HCT116 (cell line): Measurements from ENCODE around the gene CEP97. TPM values are rescaled to one million over a fixed set of nuclear protein-coding genes. Genes with fewer than 3 reads are reported as not detected.

Experiments used
- ATAC-seq: fragments of 200-7000 bp; cut with Tn5 transposase; 2 replicates; pipeline ENCODE4 v1.9.1; 2020; ENCODE audit warnings: mild to moderate bottlenecking, moderate library complexity
- BruUV-seq: library from RNA; stranded (reverse); fragments of 400-500 nt; replicated peaks from 2 replicates; lab custom pipeline; 2021; lab: Mats Ljungman, UMichigan
- CTCF ChIA-PET: fragments of 300-600 bp; sonication (Branson Sonifier 250); formaldehyde crosslinking; loops from one replicate; lab custom pipeline; 2021; ENCODE audit warnings: antibody characterized with exemption; lab: Charles Lee
- POLR2A ChIA-PET: fragments of 300-600, 350-600 bp; sonication (Branson Sonifier 250); formaldehyde crosslinking; loops from one replicate; lab custom pipeline; 2021; ENCODE audit warnings: antibody characterized with exemption; lab: Charles Lee
- RAD21 ChIA-PET, 2 experiments: fragments of 300-600 bp; sonication (Branson Sonifier 250); formaldehyde crosslinking; loops; one replicate each; lab custom pipeline; 2023; ENCODE audit warnings: low total read pairs in 2 of 2; ENCODE audit not compliant: uncharacterized antibody in 2 of 2, unreplicated experiment in 2 of 2, low non-redundant PET in 1 of 2; lab: Charles Lee
- DNase-seq: peaks from one replicate; pipeline ENCODE4 v3.0.0-alpha.2; 2010; ENCODE audit warnings: low read depth, low spot score
- H2AFZ ChIP-seq: fragments of 200-600 bp; shearing (Covaris generic), sonication (generic); 2 replicates; pipeline ENCODE4 v1.6.1; 2017; ENCODE audit warnings: low read depth, mixed run types, mixed read lengths, antibody characterized with exemption, low read length; ENCODE audit not compliant: poor library complexity, severe bottlenecking
- H3K27ac ChIP-seq: 2 replicates; pipeline ENCODE4 v1.5.1; 2012; ENCODE audit warnings: low read depth, low read length
- H3K27me3 ChIP-seq: fragments of 200-600 bp; sonication (generic); 2 replicates; pipeline ENCODE4 v1.6.1; 2016; ENCODE audit warnings: mixed run types, low read length, mixed read lengths; ENCODE audit not compliant: insufficient read depth
- H3K36me3 ChIP-seq, 2 experiments: fragments of 200-500 bp in 1 of 2; fragments of 200-600 bp in 1 of 2; sonication (Bioruptor generic) in 1 of 2; sonication (generic) in 1 of 2; 2 replicates each; pipeline versions ENCODE4 v1.5.1 to v1.6.1; 2014 to 2016; ENCODE audit warnings: low read length in 2 of 2, inconsistent platforms in 1 of 2, mixed read lengths in 1 of 2, mixed run types in 1 of 2; ENCODE audit not compliant: insufficient read depth in 2 of 2, control insufficient read depth in 1 of 2
- H3K4me1 ChIP-seq, 2 experiments: fragments of 200-600 bp in 1 of 2; sonication (generic) in 1 of 2; 2 replicates each; pipeline versions ENCODE4 v1.5.1 to v1.6.1; 2012 to 2017; ENCODE audit warnings: low read length in 2 of 2, inconsistent platforms in 1 of 2, mild to moderate bottlenecking in 1 of 2, mixed read lengths in 1 of 2, mixed run types in 1 of 2, moderate library complexity in 1 of 2; ENCODE audit not compliant: insufficient read depth in 2 of 2, control insufficient read depth in 1 of 2
- H3K4me2 ChIP-seq: fragments of 200-600 bp; sonication (generic); 2 replicates; pipeline ENCODE4 v1.6.1; 2017; ENCODE audit warnings: mixed run types, low read length, mixed read lengths
- H3K4me3 ChIP-seq, 2 experiments: fragments of 200-600 bp in 1 of 2; sonication (generic) in 1 of 2; replicated peaks in 1 of 2; 2 replicates each; pipeline ENCODE4 v1.5.1; 2011 to 2016; ENCODE audit warnings: low read length in 2 of 2, control low read depth in 1 of 2, low read depth in 1 of 2, mild to moderate bottlenecking in 1 of 2, mixed read lengths in 1 of 2, mixed run types in 1 of 2
- H3K79me2 ChIP-seq: fragments of 200-600 bp; sonication (generic); 2 replicates; pipeline ENCODE4 v1.6.1; 2017; ENCODE audit warnings: mild to moderate bottlenecking, mixed run types, low read length, moderate library complexity, mixed read lengths; ENCODE audit not compliant: insufficient read depth
- H3K9ac ChIP-seq: fragments of 200-600 bp; sonication (generic); 2 replicates; pipeline ENCODE4 v1.6.1; 2016; ENCODE audit warnings: low read length, mixed read lengths
- H3K9me2 ChIP-seq: fragments of 200-600 bp; sonication (generic), shearing (Covaris generic); 2 replicates; pipeline ENCODE4 v1.6.1; 2017; ENCODE audit warnings: mixed run types, mild to moderate bottlenecking, moderate library complexity; ENCODE audit not compliant: insufficient read depth
- H3K9me3 ChIP-seq, 2 experiments: fragments of 200-500 bp in 1 of 2; fragments of 200-600 bp in 1 of 2; sonication (Bioruptor generic) in 1 of 2; sonication (generic) in 1 of 2; 2 replicates each; pipeline ENCODE4 v1.6.1; 2014 to 2017; ENCODE audit warnings: low read length in 2 of 2, mixed read lengths in 2 of 2, inconsistent platforms in 1 of 2, low read depth in 1 of 2, mild to moderate bottlenecking in 1 of 2, mixed run types in 1 of 2, moderate library complexity in 1 of 2; ENCODE audit not compliant: control insufficient read depth in 1 of 2, insufficient read depth in 1 of 2
- H4K20me1 ChIP-seq: fragments of 200-600 bp; sonication (generic), shearing (Covaris generic); 2 replicates; pipeline ENCODE4 v1.6.1; 2017; ENCODE audit warnings: mixed run types, mild to moderate bottlenecking, moderate library complexity; ENCODE audit not compliant: insufficient read depth
- CBX3 ChIP-seq: IDR thresholded peaks from 2 replicates; pipeline ENCODE4 v1.6.1; 2012; ENCODE audit warnings: low read depth
- CEBPB ChIP-seq: IDR thresholded peaks from 2 replicates; pipeline ENCODE4 v1.6.1; 2012; ENCODE audit warnings: low read depth
- EGR1 ChIP-seq: IDR thresholded peaks from 2 replicates; pipeline ENCODE4 v1.6.1; 2012; ENCODE audit warnings: low read depth
- EZH2 ChIP-seq: fragments of 200-600 bp; sonication (generic); IDR thresholded peaks from 2 replicates; pipeline ENCODE4 v1.6.1; 2017; ENCODE audit warnings: antibody characterized with exemption, mixed run types
- EZH2phosphoT487 ChIP-seq: fragments of 200-600 bp; IDR thresholded peaks from 2 replicates; pipeline ENCODE4 v1.6.1; 2018; ENCODE audit warnings: antibody characterized with exemption, borderline replicate concordance
- POLR2AphosphoS5 ChIP-seq: IDR thresholded peaks from 2 replicates; pipeline ENCODE4 v1.6.1; 2011; ENCODE audit warnings: mild to moderate bottlenecking, low read depth, low read length, moderate library complexity
- RAD21 ChIP-seq: IDR thresholded peaks from 2 replicates; pipeline ENCODE4 v1.6.1; 2012; ENCODE audit warnings: low read depth, mild to moderate bottlenecking
- SIN3A ChIP-seq: IDR thresholded peaks from 2 replicates; pipeline ENCODE4 v1.6.1; 2012; ENCODE audit warnings: low read depth
- SP1 ChIP-seq: IDR thresholded peaks from 2 replicates; pipeline ENCODE4 v1.6.1; 2012; ENCODE audit warnings: low read depth
- SRF ChIP-seq: IDR thresholded peaks from 2 replicates; pipeline ENCODE4 v1.6.1; 2012; ENCODE audit warnings: low read depth
- TCF7L2 ChIP-seq: IDR thresholded peaks from 2 replicates; pipeline ENCODE4 v1.7.0; 2011; ENCODE audit warnings: borderline replicate concordance, inconsistent platforms; ENCODE audit not compliant: insufficient read depth, insufficient read length; ENCODE audit errors: extremely low read depth
- ZNF274 ChIP-seq: fragments of 200-500 bp; sonication (Bioruptor generic); IDR thresholded peaks from 2 replicates; pipeline ENCODE4 v1.6.1; 2014; ENCODE audit warnings: mild to moderate bottlenecking, low read depth, low read length, inconsistent platforms
- intact Hi-C: fragments of 100-400 bp; cut with micrococcal nuclease; formaldehyde crosslinking; loops from 2 replicates; pipeline ENCODE4 v1.10.0; 2022
- total RNA-seq: library from RNA; stranded (reverse); gene quantifications from one replicate; pipeline ENCODE4 v1.2.1, GENCODE V29; 2021; ENCODE audit not compliant: unreplicated experiment
- TF ChIP-seq, protein P1 (sequence below), 3 experiments: fragments of 200-600 bp in 1 of 3; sonication (generic) in 1 of 3; IDR thresholded peaks in 2 of 3; conservative IDR thresholded peaks in 1 of 3; 2 replicates each; pipeline ENCODE4 v1.5.1; 2012 to 2017; ENCODE audit warnings: low read depth in 2 of 3, low read length in 2 of 3, antibody characterized with exemption in 1 of 3, borderline replicate concordance in 1 of 3, control low read depth in 1 of 3, mild to moderate bottlenecking in 1 of 3, mixed read lengths in 1 of 3, mixed run types in 1 of 3, moderate library complexity in 1 of 3; ENCODE audit not compliant: insufficient read depth in 1 of 3
- TF ChIP-seq, protein P2 (sequence below): IDR thresholded peaks from 2 replicates; pipeline ENCODE4 v1.6.1; 2011; ENCODE audit warnings: mild to moderate bottlenecking, low read length, moderate library complexity; ENCODE audit not compliant: insufficient replicate concordance; ENCODE audit errors: extremely low read depth
- TF ChIP-seq, protein P3 (sequence below): IDR thresholded peaks from 2 replicates; pipeline ENCODE4 v1.6.1; 2012

The CEP97 gene
- total RNA-seq, 1 experiment from 2014 or later, result 15.7 TPM

DNA sequence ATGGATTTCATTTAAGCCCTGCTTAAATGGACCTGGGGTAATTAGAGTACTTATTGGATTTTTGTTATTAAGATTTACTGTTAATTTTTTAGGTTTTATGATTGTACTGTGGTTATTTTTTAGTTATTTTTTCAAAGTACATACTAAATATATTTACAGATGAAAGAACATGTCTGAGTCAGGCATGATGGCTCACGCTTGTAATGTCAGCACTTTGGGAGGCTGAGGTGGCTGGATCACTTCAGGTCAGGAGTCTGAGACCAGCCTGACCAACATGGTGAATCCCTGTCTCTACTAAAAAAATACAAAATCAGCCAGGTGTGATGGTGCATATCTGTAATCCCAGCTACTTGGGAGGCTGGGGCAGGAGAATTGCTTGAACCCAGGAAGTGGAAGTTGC, 21.7 kb upstream of the CEP97 start:
- BruUV-seq, result no TSS peak
- no peak overlapping the region for H2AFZ ChIP-seq
- no peaks in the 10 kb centered on the region for H3K36me3 ChIP-seq
- DNase-seq, result no peak
- H3K9me3 ChIP-seq, result no peaks in the 10 kb centered on the region
- no peaks in the 10 kb centered on the region for H3K9me2 ChIP-seq
- H3K4me3 ChIP-seq, result no peak overlapping the region
- no peak overlapping the region for H3K9ac ChIP-seq
- peak overlapping the region; percentile 62 for H3K4me2 ChIP-seq
- ATAC-seq, result no peak
- H4K20me1 ChIP-seq, result no peaks in the 10 kb centered on the region
- peaks cover 7 to 27% of the 10 kb centered on the region in 2 experiments for H3K4me1 ChIP-seq
- H3K79me2 ChIP-seq, result no peaks in the 10 kb centered on the region
- H3K27ac ChIP-seq, result no peak overlapping the region
- CTCF ChIA-PET, result no interaction called here
- TF ChIP-seq TCF7L2 (no peak), SRF (no peak), ZNF274 (no peak), CBX3 (no peak), RAD21 (no peak), SIN3A (no peak), CEBPB (no peak), SP1 (no peak), EZH2phosphoT487 (no peak), EZH2 (no peak), EGR1 (no peak), POLR2AphosphoS5 (no peak)
- TF ChIP-seq, protein P1, sequence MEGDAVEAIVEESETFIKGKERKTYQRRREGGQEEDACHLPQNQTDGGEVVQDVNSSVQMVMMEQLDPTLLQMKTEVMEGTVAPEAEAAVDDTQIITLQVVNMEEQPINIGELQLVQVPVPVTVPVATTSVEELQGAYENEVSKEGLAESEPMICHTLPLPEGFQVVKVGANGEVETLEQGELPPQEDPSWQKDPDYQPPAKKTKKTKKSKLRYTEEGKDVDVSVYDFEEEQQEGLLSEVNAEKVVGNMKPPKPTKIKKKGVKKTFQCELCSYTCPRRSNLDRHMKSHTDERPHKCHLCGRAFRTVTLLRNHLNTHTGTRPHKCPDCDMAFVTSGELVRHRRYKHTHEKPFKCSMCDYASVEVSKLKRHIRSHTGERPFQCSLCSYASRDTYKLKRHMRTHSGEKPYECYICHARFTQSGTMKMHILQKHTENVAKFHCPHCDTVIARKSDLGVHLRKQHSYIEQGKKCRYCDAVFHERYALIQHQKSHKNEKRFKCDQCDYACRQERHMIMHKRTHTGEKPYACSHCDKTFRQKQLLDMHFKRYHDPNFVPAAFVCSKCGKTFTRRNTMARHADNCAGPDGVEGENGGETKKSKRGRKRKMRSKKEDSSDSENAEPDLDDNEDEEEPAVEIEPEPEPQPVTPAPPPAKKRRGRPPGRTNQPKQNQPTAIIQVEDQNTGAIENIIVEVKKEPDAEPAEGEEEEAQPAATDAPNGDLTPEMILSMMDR (IDR thresholded peaks at IDR 0.05 in 2 of 3, conservative IDR thresholded peaks at IDR 0.05 in 1 of 3; ENCODE audit: borderline replicate concordance in 1 of 3, insufficient read depth in 1 of 3, low read depth in 2 of 3, low read length in 2 of 3), result no peak
- TF ChIP-seq, protein P2, sequence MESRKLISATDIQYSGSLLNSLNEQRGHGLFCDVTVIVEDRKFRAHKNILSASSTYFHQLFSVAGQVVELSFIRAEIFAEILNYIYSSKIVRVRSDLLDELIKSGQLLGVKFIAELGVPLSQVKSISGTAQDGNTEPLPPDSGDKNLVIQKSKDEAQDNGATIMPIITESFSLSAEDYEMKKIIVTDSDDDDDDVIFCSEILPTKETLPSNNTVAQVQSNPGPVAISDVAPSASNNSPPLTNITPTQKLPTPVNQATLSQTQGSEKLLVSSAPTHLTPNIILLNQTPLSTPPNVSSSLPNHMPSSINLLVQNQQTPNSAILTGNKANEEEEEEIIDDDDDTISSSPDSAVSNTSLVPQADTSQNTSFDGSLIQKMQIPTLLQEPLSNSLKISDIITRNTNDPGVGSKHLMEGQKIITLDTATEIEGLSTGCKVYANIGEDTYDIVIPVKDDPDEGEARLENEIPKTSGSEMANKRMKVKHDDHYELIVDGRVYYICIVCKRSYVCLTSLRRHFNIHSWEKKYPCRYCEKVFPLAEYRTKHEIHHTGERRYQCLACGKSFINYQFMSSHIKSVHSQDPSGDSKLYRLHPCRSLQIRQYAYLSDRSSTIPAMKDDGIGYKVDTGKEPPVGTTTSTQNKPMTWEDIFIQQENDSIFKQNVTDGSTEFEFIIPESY, result no peak
- TF ChIP-seq, protein P3, sequence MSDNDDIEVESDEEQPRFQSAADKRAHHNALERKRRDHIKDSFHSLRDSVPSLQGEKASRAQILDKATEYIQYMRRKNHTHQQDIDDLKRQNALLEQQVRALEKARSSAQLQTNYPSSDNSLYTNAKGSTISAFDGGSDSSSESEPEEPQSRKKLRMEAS, result no peak
- POLR2A ChIA-PET, result interaction anchor here (0.8 to 1.6 kb wide), 2 partner anchors 16 to 18 kb away, joined by 3 to 4 read pairs; partner anchors contain the start of gene RPL24
- RAD21 ChIA-PET, result no interaction called here
- intact Hi-C loops, result no loop called here
- H3K27me3 ChIP-seq, result no peaks in the 10 kb centered on the region
